CD8-positive, alpha-beta memory T cell (primary cell): ENCODE data around the gene PLCXD1. TPM values are rescaled to one million over a fixed set of nuclear protein-coding genes. Genes with fewer than 3 reads are reported as not detected.
"Not testable (repeated sequence)": the region's sequence is repeated elsewhere in the genome, so short reads cannot be mapped to it uniquely, and the experiment has no call there.

ENCODE experiments used
- CTCF ChIA-PET: fragments of 350-600 bp; sonication (Branson Sonifier 250); formaldehyde crosslinking; loops from one replicate; lab custom pipeline; 2021; ENCODE audit warnings: antibody characterized with exemption; lab: Charles Lee
- POLR2A ChIA-PET: fragments of 350-600 bp; sonication (Branson Sonifier 250); formaldehyde crosslinking; loops from one replicate; lab custom pipeline; 2021; ENCODE audit warnings: antibody characterized with exemption; lab: Charles Lee
- DNase-seq, 5 donors: peaks; one replicate each; pipeline versions ENCODE4 v3.0.0 to v3.0.0-alpha.2; 2020 to 2022; ENCODE audit warnings: mixed read lengths in 1 of 5
- H3K27ac ChIP-seq: one replicate; pipeline ENCODE4 v1.7.0; 2013; ENCODE audit warnings: low read depth, mild to moderate bottlenecking, low read length, moderate library complexity
- H3K27me3 ChIP-seq: 2 replicates; pipeline ENCODE4 v1.7.0; 2013; ENCODE audit warnings: low read length, mild to moderate bottlenecking; ENCODE audit not compliant: insufficient read depth, poor library complexity, severe bottlenecking
- H3K36me3 ChIP-seq: 2 replicates; pipeline ENCODE4 v1.7.0; 2013; ENCODE audit warnings: mild to moderate bottlenecking, low read length, moderate library complexity; ENCODE audit not compliant: insufficient read depth
- H3K4me1 ChIP-seq: 2 replicates; pipeline ENCODE4 v1.7.0; 2013; ENCODE audit warnings: mild to moderate bottlenecking, low read length, moderate library complexity; ENCODE audit not compliant: insufficient read depth
- H3K4me3 ChIP-seq: 2 replicates; pipeline ENCODE4 v1.7.0; 2013; ENCODE audit warnings: mild to moderate bottlenecking, low read length
- H3K9me3 ChIP-seq: 2 replicates; pipeline ENCODE4 v1.7.0; 2013; ENCODE audit warnings: mild to moderate bottlenecking, low read length
- H3K27ac Mint-ChIP-seq, 8 donors: one replicate each; pipeline ENCODE4 v1.8.0; 2020 to 2021; ENCODE audit warnings: mixed read lengths in 8 of 8, mild to moderate bottlenecking in 6 of 8, inconsistent platforms in 3 of 8, moderate library complexity in 3 of 8
- H3K27me3 Mint-ChIP-seq, 2 donors: one replicate each; pipeline ENCODE4 v1.8.0; 2020 to 2021; ENCODE audit warnings: mixed read lengths in 2 of 2, mild to moderate bottlenecking in 1 of 2, moderate library complexity in 1 of 2
- H3K36me3 Mint-ChIP-seq, 3 donors: one replicate each; pipeline ENCODE4 v1.8.0; 2020 to 2021; ENCODE audit warnings: mixed read lengths in 3 of 3, inconsistent platforms in 1 of 3, mild to moderate bottlenecking in 1 of 3
- H3K4me1 Mint-ChIP-seq, 3 donors: one replicate each; pipeline ENCODE4 v1.8.0; 2020 to 2021; ENCODE audit warnings: mixed read lengths in 3 of 3, inconsistent platforms in 1 of 3, mild to moderate bottlenecking in 1 of 3
- H3K4me3 Mint-ChIP-seq, 7 donors: one replicate each; pipeline ENCODE4 v1.8.0; 2020 to 2021; ENCODE audit warnings: mixed read lengths in 7 of 7, mild to moderate bottlenecking in 6 of 7, moderate library complexity in 4 of 7, inconsistent platforms in 2 of 7
- H3K9me3 Mint-ChIP-seq, 5 donors: one replicate each; pipeline ENCODE4 v1.8.0; 2020 to 2022; ENCODE audit warnings: mixed read lengths in 5 of 5, mild to moderate bottlenecking in 3 of 5, moderate library complexity in 2 of 5, inconsistent platforms in 1 of 5
- polyA plus RNA-seq: library from polyadenylated mRNA; unstranded; fragments of 300-500 nt; fragmentation: Illumina TruSeq; gene quantifications from one replicate; pipeline ENCODE4 v1.2.3, GENCODE V29; 2021
- total RNA-seq, 2 experiments: library from RNA; stranded (reverse); gene quantifications; one replicate each; pipeline ENCODE4 v1.2.3, GENCODE V29; 2021

The PLCXD1 gene
- total and polyA plus RNA-seq, 3 experiments from 2014 or later: 4.6 to 30.6 (median 28.5) TPM

- H3K9me3 ChIP-seq, H3K27me3 Mint-ChIP-seq, POLR2A ChIA-PET, CTCF ChIA-PET, H3K4me1 ChIP-seq, H3K9me3 Mint-ChIP-seq, H3K4me3 ChIP-seq, H3K27me3 ChIP-seq, H3K36me3 ChIP-seq, DNase-seq: not testable (repeated sequence)
- peak overlapping the region; percentile 38 for H3K27ac ChIP-seq
- Mint-ChIP-seq H3K4me3 (peak overlapping the region in 5 of 7 donors; percentile 9 to 74 (median 68)), H3K4me1 (peaks cover 15 to 51% (median 27%) of the 10 kb centered on the region in 3 donors), H3K36me3 (peaks cover 0 to 13% (median 4%) of the 10 kb centered on the region in 3 donors), H3K27ac (peak overlapping the region in 3 of 8 donors; percentile 33 to 92 (median 35))
These were observed 960 bp downstream of the PLCXD1 start for GRCh38 chrX:282000-282681.

- Mint-ChIP-seq H3K36me3 (peaks cover 0 to 17% (median 4%) of the 10 kb centered on the region in 3 donors), H3K9me3 (no peaks in the 10 kb centered on the region), H3K4me1 (peaks cover 15 to 49% (median 27%) of the 10 kb centered on the region in 3 donors), H3K27me3 (no peaks in the 10 kb centered on the region), H3K4me3 (peak overlapping the region; percentile 93 to 97 (median 96)), H3K27ac (peak overlapping the region; percentile 80 to 97 (median 94))
- peak; percentile 82 to 93 (median 85) for DNase-seq
- Histone ChIP-seq H3K9me3 (no peaks in the 10 kb centered on the region), H3K27me3 (no peaks in the 10 kb centered on the region), H3K36me3 (peaks cover 15% of the 10 kb centered on the region), H3K4me3 (peak overlapping the region; percentile 87), H3K27ac (peak overlapping the region; percentile 51), H3K4me1 (peaks cover 5% of the 10 kb centered on the region)
- POLR2A ChIA-PET: no interaction called here
- CTCF ChIA-PET: no interaction called here
These were observed 2.1 kb downstream of the PLCXD1 start for GRCh38 chrX:283115-283845.

- no peak overlapping the region for H3K4me3 ChIP-seq
These were observed 4.0 kb downstream of the PLCXD1 start for GRCh38 chrX:285076-285677.

GRCh38 chrX:287670-288069 is 6.5 kb downstream of the PLCXD1 start:
- ChIA-PET CTCF (no interaction called here), POLR2A (no interaction called here)
- no peak overlapping the region for H3K4me3 ChIP-seq
- no peak overlapping the region for H3K27ac ChIP-seq
- Mint-ChIP-seq H3K36me3 (peaks cover 0 to 44% (median 6%) of the 10 kb centered on the region in 3 donors), H3K4me3 (peak overlapping the region in 1 of 7 donors; percentile 53), H3K9me3 (no peaks in the 10 kb centered on the region), H3K4me1 (peaks cover 7 to 26% (median 15%) of the 10 kb centered on the region in 3 donors), H3K27me3 (no peaks in the 10 kb centered on the region), H3K27ac (no peak overlapping the region)
- peaks cover 5% of the 10 kb centered on the region for H3K4me1 ChIP-seq
- H3K9me3 ChIP-seq: no peaks in the 10 kb centered on the region
- H3K27me3 ChIP-seq: no peaks in the 10 kb centered on the region
- H3K36me3 ChIP-seq: peaks cover 20% of the 10 kb centered on the region
- DNase-seq: peak in 1 of 5 donors; percentile 7

More at GRCh38 chrX:285076-285677, 4.0 kb downstream of the PLCXD1 start:
- Mint-ChIP-seq H3K4me1 (peaks cover 10 to 35% (median 22%) of the 10 kb centered on the region in 3 donors), H3K27ac (peak overlapping the region in 3 of 8 donors; percentile 37 to 76 (median 38)), H3K27me3 (no peaks in the 10 kb centered on the region), H3K36me3 (peaks cover 0 to 30% (median 6%) of the 10 kb centered on the region in 3 donors), H3K4me3 (peak overlapping the region in 5 of 7 donors; percentile 4 to 97 (median 47)), H3K9me3 (no peaks in the 10 kb centered on the region)
- no peaks in the 10 kb centered on the region for H3K27me3 ChIP-seq
- peaks cover 5% of the 10 kb centered on the region for H3K4me1 ChIP-seq
- DNase-seq: no peak
- no peaks in the 10 kb centered on the region for H3K9me3 ChIP-seq
- POLR2A ChIA-PET: no interaction called here
- H3K36me3 ChIP-seq: peaks cover 20% of the 10 kb centered on the region
- CTCF ChIA-PET: no interaction called here
- no peak overlapping the region for H3K27ac ChIP-seq

- ChIA-PET POLR2A (no interaction called here), CTCF (no interaction called here)
- H3K9me3 ChIP-seq: no peaks in the 10 kb centered on the region
- no peaks in the 10 kb centered on the region for H3K27me3 Mint-ChIP-seq
- peak overlapping the region in 1 of 8 donors; percentile 21 for H3K27ac Mint-ChIP-seq
- H3K9me3 Mint-ChIP-seq: no peaks in the 10 kb centered on the region
- H3K27ac ChIP-seq: no peak overlapping the region
- peaks cover 2 to 49% (median 8%) of the 10 kb centered on the region in 3 donors for H3K36me3 Mint-ChIP-seq
- DNase-seq: peak in 1 of 5 donors; percentile 32
- H3K4me1 ChIP-seq: peaks cover 5% of the 10 kb centered on the region
- no peak overlapping the region for H3K4me3 ChIP-seq
- peaks cover 24% of the 10 kb centered on the region for H3K36me3 ChIP-seq
- H3K4me1 Mint-ChIP-seq: peaks cover 7 to 22% (median 15%) of the 10 kb centered on the region in 3 donors
- no peak overlapping the region for H3K4me3 Mint-ChIP-seq
- no peaks in the 10 kb centered on the region for H3K27me3 ChIP-seq
These were observed 7.4 kb downstream of the PLCXD1 start for GRCh38 chrX:288561-288991.

GRCh38 chrX:290476-291166 is 9.4 kb downstream of the PLCXD1 start:
- peaks cover 4 to 45% (median 8%) of the 10 kb centered on the region in 3 donors for H3K36me3 Mint-ChIP-seq
- H3K27ac ChIP-seq: no peak overlapping the region
- H3K9me3 ChIP-seq: no peaks in the 10 kb centered on the region
- no peaks in the 10 kb centered on the region for H3K9me3 Mint-ChIP-seq
- ChIA-PET POLR2A (no interaction called here), CTCF (no interaction called here)
- no peak overlapping the region for H3K4me3 ChIP-seq
- peaks cover 7 to 10% (median 7%) of the 10 kb centered on the region in 3 donors for H3K4me1 Mint-ChIP-seq
- H3K36me3 ChIP-seq: peaks cover 19% of the 10 kb centered on the region
- no peaks in the 10 kb centered on the region for H3K4me1 ChIP-seq
- H3K27me3 ChIP-seq: no peaks in the 10 kb centered on the region
- H3K27me3 Mint-ChIP-seq: no peaks in the 10 kb centered on the region
- no peak overlapping the region for H3K4me3 Mint-ChIP-seq
- no peak overlapping the region for H3K27ac Mint-ChIP-seq
- DNase-seq: peak in 1 of 5 donors; percentile 45

- H3K27me3 ChIP-seq: no peaks in the 10 kb centered on the region
- no peak overlapping the region for H3K27ac ChIP-seq
- no peaks in the 10 kb centered on the region for H3K27me3 Mint-ChIP-seq
- H3K4me3 ChIP-seq: no peak overlapping the region
- H3K9me3 ChIP-seq: no peaks in the 10 kb centered on the region
- H3K36me3 ChIP-seq: peaks cover 17% of the 10 kb centered on the region
- peak in 1 of 5 donors; percentile 42 for DNase-seq
- H3K9me3 Mint-ChIP-seq: no peaks in the 10 kb centered on the region
- peak overlapping the region in 1 of 8 donors; percentile 84 for H3K27ac Mint-ChIP-seq
- H3K4me1 Mint-ChIP-seq: peaks cover 3 to 4% (median 4%) of the 10 kb centered on the region in 3 donors
- no peaks in the 10 kb centered on the region for H3K4me1 ChIP-seq
- CTCF ChIA-PET: no interaction called here
- no peak overlapping the region for H3K4me3 Mint-ChIP-seq
- POLR2A ChIA-PET: no interaction called here
- peaks cover 4 to 46% (median 8%) of the 10 kb centered on the region in 3 donors for H3K36me3 Mint-ChIP-seq
These were observed 10.3 kb downstream of the PLCXD1 start for GRCh38 chrX:291411-291901.
